GM18868 (cell line): ENCODE measurements around the gene ARHGEF4.

ENCODE experiments used
- ATAC-seq: cut with Tn5 transposase; IDR thresholded peaks from one replicate; pipeline ENCODE4 v1.9.1; 2021; ENCODE audit warnings: mild to moderate bottlenecking, moderate library complexity; ENCODE audit not compliant: unreplicated experiment

ARHGEF4 gene

DNA sequence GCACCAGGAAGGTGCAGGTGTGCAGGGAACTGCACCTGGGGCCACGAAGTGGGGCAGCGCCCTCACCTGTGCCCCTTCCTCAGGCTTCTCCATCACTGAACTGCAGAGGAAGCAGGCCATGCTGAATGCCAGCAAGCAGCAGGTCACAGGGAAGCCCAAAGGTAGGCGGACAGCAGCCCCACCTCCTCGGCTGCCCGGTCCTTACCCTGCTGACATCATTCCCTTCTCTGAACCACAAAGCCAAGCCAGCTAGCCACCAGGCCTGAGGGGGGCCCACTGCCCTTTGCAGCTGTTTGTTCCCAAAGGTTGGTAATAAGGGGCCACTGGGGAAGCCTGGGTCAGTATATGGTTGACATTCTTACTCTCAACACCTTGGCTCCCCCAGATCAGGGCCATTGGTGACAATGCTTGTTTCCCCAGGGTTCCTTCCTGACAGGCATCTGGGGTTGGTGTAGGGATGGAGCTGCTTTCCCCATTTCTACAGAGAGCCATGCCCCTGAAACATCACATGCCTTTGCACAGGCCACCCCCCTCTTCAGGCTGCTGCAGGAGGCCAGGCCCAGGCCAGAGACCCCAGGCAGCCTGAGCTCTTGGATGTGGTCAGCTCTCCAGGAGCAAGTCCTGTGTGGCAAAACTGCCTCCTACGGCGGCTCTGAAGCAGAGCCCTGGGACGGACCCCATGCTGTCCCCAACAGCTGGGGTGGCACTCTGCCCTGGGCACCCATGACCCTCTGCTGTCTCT, 208.7 kb downstream of the ARHGEF4 start:
- ATAC-seq: no peak

DNA sequence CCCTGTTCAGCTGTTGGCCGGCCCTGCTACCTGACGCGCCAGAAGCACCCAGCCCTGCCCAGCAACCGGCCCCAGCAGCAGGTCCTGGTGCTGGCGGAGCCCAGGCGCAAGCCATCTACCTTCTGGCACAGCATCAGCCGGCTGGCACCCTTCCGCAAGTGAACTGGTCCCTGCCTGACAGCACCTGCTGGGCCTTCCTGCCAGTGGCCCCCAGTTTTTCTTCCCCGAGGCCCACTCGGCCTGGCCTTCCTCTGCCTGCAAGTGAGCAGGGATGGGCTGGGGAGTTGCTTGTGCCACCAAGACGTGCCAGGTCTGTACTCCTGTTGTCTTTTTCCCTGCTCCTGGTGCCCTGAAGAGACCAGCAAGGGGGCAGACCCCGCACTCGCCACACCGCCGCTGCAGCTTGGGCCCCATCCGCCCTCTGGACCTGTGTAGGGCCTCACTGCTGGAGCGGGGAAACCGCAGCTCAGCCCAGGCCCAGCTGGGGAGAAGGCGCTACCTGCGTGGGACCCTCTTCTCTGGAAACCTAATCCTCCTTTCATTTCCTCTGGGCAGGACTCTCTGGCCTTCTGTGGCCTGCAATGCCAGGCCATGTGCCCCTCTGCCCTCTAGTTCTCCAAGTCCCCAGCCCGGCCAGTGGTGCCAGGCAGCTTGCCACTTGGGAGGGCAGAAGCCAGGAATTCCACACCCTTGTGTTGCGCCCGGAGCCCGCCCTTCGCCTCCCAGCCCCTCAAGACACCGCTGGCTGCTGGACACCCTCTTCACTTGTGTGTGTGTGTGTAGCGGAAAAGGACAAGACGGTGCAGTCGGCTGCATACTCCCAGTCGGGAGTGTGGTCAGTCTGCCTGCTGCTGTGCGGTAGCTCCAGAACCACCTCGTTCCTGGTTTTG, 209.6 kb downstream of the ARHGEF4 start:
- ATAC-seq: no peak

DNA sequence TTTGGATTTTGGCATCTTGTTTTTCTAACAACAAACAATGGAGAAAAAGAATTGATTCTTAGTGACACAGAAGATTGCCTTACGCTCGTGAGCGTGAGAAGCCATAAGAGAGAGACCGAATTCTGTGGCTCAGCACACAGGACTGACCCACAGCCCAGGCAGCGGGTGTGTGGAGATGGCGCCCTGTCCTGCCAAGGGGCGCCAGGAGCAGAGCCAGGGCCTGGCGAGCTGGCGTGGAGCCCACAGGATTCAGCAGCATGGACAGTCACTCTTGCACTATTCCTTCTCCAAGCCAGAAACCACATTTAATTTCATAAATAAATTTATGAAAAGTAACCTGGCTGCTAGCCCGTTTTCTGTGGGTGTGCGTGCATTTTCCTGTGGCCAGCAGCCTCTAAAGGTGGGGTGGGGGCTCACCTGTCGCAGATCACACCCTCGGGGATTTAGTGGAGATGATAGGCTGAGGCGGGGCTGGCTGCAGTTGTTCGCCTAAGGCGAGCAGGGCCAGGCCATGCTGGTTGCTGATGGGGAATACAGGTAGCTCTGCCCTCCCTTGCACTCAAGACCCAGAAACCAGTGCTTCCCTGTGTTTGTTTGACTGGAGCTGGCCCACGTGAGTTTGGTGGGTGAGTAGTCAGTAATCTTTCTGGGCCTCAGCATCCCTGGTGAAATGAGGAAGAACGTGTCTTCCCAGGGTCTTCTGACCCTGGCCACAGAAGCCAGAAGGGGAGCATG, 210.4 kb downstream of the ARHGEF4 start:
- ATAC-seq: no peak

DNA sequence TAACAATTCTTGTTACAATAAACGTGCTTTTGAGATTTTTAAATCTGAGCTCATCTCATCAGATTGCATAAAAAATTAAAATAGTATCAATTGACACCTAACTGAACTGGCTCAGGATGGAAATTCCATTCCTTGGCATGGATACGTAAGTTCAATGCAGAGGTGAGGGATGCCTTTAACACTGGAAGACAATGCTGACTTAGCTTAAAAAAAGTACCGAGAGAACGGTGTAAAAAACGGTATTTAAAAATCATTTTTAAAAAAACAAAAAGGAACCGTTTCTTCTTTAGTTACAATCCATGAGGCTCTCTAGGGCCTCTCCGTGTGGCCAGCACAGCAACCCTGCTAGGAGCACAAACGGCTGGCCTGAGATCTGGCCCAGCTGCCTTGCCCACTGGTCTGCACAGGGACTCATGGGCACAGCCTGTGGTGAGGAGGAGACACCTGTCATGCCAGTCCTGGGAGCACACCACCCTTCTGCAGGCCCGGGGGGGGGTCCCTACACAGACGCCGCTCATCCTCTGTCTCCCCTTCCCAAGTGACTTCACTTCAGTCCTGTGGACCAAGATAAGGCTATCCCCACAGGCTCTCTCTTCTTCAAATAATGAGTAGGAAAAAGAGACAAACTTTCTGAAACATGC, 211.3 kb downstream of the ARHGEF4 start:
- ATAC-seq: no peak

DNA sequence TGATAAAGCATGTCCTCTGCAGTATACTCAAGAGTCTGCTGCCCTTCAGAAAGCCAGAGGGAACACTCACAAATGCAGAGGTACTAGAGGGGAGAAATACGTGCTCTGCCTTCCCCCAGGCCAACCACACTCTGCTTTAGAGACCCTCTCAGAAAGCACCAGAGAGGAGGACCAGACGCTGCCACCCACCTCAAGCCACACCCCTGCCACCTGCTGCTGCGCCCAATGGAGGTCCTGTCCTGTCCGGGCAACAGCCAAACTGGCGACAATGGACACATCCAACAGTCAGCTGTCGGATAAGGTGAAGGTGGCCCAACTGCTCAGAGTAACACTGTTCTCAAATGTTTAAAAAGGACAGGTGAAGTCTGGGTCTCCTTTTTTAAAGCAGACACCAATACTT, 211.9 kb downstream of the ARHGEF4 start:
- ATAC-seq: no peak

DNA sequence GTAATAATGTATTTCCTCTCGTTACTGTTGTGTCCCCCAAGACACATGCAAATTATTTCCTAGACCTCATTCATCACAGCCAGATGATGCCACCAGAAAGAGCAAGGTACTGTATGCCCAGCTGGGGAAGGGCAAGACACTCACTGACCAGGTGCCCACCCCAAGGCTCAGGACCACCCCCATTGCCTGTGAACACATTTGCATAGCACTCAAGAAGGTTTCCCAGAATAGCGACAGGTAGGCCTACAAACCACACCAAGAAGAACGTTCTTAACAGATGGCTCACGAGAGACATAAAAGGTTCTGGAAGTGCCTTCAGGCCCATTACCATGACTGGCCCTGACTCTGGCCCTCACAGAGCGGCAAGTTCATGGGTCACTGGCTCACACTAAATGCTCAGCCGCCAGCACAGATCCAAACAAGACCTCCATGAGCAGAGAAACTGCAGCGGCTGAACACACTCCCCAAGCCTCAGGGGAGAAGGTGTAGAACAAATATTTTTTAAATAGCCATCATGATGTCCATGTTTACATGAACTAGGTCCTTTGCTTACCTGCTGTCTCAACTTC, 212.5 kb downstream of the ARHGEF4 start:
- no peak for ATAC-seq

DNA sequence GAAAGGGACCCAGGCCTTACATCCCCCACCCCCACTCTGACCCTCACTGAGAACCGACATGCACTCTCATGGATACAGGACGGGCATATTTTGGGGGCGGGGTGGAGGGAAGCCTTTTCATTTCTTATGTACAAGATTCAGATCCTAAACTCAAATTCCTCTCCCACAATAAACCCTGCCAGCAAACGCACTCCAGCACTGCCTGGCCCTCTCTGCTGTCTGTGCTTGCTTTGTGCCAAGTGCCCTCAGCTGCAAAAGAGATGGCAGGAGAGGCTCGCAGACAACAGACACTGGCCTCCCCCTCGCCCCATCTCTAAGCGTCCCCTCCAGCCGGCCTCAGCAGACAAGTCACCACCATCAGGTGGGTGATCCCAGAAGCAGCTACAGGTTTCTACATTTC, 214.2 kb downstream of the ARHGEF4 start:
- ATAC-seq: no peak

DNA sequence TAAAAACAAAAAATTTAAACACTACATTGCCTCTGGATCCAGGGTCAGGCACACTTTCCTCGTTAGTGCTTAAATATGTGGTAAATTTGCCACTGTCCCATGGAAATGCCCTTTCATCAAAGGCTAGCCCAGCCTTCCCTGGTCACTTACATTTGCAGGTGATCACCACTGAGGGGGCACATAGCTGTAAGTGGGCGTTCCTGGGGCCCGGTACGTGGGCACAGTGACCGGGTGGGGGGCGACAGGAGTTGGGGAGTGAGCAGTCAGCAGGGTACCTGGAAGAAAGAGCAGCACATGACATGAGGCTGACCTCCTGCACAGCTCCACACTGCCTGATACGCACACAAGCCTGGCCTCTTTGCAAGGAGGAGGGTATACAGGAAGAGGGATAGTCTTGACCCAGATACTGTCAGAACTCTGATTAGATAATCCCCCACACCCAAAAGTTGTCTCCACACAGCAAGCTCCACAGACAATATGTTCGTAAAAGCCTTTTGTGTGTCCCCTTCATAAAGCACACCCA, 216.1 kb downstream of the ARHGEF4 start:
- no peak for ATAC-seq

DNA sequence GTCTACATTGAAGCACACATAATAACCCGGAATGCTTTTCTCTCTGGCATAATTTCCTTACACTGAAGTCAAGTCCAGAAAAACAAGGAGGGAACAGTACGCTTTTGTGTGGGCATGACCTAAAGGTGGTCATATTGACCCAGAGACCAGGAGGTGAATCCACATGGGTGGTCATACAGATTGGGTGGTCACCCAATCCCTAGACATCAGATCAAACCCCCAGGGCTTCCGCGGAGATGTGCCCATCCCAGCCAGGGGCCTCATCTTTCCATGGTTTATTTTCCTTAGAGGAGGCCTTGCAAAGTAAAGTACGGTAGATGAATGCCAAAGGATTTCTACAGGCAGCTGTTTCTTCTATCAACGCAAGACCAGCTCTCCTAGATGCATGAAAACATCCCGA, 217.8 kb downstream of the ARHGEF4 start:
- ATAC-seq: no peak

DNA sequence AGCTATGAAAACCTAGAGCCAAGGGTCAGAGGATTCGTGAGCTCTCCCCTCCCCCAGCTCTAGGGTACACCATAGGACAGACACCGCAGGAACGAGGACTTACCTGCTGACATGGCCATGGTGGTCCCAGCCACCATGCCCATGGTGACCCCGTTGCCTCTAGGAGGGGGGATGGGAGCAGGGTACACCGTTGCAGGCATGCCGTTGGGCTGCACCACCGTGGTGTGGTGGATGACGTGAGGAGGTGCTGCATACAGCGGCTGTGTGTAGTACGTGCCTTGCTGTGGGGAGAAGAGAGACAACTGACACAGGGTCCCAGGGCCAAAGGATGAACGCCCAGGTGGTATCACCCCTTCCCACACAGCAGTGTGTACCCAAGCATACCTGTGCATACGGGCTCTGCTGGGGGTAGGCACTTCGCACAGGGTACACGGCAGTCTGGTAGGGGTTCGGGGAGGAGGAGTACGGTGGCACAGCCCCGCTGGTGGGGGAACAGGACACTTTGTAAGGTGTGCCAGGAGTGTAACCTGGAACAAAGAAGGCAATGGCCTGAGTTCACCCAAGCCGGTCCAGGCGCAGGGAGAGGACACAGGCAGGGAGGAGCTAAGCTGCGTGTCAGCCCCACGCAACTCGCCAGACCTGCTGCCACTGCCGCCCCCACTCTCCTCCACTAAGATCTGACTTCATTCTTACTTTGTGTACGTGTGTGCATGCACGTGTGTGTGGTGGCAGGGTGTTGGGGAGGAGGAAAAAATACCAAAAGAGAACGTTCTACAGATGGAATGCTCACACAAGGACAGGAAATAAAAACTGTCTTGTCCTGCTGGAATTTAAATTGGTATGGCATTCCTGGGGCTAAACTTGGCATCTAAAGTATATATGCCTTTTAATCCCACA, 218.7 kb downstream of the ARHGEF4 start:
- ATAC-seq: no peak

DNA sequence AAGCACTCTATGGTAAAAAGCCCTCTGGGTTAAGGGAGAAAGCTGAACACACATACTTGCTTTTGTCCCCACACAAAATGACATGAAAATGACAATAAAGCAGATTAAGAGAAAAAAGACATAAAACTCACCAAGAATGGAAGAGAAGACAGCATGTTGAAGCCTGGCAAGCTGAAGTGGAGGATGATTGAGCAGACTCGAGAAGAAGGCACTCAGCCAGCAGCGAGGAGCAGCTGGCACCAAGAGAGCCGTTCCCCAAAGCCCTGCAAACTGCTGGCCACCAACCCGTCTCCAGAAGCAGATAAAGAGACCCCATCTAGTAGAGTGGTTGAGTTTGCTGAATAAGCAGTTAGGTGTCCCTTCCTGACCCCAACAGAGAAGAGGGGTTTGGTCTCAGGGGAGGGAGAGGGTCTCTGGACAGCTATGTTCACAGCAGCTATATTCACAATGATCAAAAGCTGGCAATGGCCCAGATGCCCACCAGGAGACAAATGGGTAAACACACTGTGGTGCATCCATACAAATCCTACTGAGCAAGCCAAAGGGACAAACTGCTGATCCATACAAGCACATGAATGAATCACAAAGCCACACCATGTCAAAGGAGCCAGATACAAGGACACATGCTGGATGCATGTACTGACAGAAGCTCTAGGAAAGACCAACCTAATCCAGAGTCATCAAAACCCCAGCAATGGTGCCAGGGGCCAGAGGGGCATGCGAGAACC, 219.7 kb downstream of the ARHGEF4 start:
- ATAC-seq: no peak

DNA sequence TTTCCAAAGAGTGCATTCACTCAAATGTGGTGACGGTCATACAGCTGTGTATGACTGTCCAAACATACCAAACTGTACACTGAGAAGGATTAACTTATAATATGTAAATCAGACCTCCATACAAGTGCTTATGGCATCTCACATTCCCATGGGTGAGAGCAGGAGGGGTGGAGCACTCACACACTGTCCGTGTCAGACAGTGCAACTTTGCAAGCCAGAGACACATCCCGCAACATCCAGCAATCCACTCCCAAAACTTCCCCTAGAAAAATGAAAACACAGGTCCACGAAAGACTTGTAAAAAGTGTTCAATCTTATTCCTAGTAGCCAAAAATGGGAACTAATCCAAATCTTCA, 220.2 kb downstream of the ARHGEF4 start:
- ATAC-seq: no peak

DNA sequence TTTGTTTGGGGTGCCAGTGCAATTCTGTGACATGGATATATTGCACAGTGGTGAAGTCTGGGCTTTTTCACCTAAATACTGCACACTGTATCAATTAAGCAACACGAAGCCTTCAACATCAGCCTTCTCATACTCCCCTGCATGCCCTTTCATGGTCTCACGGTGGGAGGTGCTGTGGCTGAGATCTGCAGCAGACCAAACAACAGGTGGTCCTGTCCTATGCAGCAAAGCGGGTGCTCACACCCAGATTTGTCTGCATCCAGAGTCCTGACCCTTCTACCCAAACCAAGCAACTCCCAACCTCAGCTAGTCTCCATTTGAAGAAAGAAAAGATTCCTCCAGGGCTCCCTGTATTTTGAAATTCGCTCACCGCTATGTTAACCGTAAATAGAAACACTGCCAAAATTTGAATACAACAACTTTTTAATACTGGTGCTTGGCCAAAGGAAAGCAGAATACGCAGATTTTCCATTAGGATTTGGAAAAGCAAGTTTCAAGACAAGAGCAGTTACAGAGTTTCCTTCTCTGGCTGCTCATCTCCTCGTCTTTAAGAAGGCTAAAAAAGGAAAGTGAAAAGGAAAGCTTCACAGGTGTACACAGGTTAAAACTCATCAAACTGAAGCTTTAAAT, 221.6 kb downstream of the ARHGEF4 start:
- no peak for ATAC-seq

DNA sequence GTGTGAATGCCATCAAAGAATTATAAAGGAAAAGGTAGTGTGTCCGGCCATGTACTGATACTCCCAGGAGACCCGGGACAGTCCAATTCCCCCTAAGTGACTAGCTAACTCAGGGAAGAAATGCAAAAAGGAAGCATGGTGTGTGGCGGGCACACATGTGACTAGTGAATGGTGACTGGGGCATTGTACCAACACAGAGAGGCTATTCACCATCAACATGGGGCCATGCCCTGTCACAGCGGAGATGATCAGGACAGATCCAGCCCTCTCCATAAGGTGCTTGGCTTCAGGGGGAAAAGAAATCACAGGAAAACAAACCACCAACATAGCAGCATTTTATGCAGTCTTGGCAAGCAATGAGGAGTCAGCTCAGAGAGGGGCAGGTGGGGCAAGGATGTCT, 222.2 kb downstream of the ARHGEF4 start:
- ATAC-seq: no peak

DNA sequence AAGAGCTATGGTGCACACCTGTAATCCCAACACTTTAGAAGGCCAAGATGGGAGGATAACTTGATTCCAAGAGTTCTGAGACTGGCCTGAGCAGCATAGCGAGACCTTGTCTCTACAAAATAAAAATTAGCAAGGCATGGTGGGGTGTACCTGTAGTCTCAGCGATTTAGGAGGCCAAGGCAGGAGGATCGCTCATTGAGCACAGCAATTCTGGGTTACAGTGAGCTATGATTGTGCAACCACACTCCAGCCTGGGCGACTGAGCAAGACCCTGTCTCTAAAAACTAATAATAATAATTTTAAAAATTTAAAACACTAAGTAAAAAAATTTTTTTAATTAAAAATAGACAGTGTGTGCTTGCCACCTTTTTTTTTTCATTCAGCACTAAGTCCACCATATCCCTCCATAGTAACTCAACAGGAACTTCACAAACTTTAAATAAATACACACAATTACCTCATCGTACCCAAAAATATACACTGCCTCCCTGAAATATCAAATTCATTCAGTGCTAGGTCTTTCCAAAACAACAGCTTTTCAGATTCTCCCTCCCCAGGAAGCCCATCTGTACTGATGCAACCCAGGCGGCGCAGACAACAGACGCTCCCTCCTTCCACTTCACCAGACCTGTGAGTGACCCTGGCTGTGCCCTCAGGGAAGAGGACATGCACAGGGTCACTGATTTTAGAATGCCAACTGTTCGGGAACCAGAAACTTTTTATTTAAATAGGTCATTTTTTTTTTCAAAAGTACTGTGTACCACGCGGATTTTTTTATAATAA, 227.0 kb downstream of the ARHGEF4 start:
- no peak for ATAC-seq

DNA sequence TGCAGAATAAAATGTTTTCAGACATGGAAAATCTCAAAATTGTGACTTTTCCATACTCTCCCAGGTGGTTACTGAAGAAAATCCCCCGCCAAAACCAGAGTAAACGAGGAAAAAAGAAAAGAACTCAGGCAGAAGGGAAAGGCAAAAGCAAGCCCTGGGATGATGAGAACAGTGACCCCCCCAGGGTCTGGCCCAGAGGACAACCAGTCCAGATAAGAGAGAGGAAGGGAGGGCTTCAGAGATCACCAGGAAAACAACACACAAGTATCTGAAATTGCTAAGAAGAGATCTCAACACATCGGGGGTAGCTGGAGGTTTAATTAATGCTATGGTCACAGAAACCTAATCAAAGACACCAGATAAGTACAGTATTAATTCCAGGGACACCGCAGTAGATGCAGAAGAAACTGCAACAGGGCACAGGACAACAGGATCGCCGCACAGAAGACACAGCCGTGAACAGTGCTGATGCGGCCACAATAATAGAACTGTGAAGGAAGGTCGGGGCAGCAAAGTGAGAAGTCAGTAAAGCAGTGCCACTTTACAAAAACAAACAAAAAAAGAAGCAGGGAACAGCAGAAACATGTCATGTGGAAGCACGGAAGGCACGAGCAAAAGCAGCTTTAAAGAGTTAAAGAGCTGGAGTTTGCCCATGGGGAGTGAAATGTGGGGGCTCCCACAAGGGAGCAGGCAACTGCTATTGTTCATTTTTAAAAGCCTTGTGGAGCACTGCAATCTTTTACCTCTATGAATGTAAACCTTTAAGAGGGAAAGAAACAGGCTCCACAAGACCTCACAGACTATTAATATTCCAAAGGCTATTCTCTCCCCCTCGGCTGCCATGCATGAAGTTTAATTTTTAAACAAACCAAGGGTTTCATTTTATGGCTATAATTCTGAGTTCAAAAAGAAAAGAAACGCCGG, 228.1 kb downstream of the ARHGEF4 start:
- ATAC-seq: no peak
